Measurements from ENCODE around the gene VAV2.

Gene VAV2

DNA sequence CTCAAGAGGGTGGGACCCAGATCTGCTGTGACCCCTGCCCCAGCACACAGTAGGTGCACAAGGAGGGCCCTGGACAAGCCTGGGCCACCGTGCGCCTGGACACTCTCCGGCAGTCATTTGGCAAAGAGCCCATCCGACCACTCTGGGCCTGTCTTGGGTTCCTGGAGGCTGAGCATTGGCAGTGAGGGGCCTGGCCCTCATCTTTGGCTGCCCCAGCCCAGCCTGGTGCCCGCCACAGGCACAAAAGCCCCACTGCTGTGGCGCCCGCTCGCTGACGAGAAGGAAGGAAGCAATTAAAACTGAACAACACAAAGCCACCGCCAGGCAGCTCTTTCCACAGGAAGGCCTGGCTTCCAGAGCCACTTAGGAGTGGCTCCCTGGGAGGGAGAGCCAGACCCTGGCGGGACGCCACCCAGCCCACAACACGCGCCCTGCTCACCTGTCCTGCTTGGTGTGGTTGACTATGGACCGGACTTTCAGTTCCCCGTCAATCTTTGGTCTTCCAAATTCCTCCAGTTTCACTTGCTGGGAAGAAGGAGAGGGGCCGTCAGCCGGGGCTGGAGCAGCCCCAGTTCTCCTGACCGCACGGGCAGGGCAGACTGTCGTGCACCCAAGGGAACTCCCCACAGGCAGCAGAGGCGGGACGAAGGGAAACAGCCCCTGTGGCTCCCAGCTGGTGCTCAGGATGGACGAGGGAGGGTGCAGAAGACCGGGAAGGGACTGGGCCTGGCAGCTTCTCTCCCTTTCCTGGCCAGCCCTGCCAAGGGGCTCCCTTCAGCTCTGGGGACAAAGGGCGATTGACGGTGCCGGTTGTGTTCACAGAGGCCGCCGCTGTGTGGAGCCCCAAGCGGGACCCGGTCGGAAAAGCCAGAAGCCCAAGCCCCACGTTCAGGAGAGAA, 203.1 kb downstream of the VAV2 start:
- no peak overlapping the region for H3K4me3 ChIP-seq (ENCODE audit: low read length)
- no peak for DNase-seq (ENCODE audit: low read depth, low spot score)

DNA sequence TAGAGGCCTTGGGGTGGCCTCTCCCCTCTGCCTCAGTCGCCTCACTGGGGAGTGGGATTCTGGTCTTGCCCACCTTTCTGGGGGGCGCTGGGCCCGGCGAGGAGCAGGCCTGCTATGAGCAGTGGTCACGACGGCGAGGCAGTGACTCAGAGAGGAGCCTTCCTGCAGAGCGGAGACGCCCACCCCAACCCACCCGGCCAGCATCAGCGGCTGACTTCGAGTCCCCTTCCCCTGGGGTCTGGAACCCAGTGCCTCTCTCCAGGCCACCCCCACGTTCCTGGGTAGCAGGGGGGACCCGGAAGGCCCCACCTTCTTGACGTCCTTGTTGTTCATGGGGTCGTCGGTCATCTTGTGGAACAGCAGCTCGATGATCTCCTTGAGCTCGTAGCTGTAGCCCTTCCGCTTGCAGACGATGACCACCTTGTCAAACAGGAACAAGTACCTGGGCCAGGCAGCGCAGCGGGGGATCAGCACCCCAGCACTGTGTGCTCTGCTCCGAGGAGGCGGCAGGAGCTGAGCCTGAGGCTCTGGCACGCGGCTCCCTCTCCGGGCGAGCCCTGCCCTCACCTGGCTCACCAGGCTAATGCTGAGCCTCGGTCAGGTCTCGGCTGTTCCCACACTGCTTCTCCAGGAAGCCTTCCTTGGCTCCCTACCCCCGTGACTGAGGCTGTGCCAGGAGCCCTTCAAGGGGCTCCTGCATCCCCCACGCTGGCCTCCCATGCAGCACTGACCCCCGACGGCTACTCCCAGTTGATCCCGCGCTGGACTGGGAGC, 203.9 kb downstream of the VAV2 start:
- H3K4me3 ChIP-seq (ENCODE audit: low read length): no peak overlapping the region
- DNase-seq (ENCODE audit: low read depth, low spot score): no peak

- no peak for DNase-seq (ENCODE audit: low read depth, low spot score)
- H3K4me3 ChIP-seq (ENCODE audit: low read length): no peak overlapping the region
Measured at GRCh38 chr9:133787754-133788025, 204.4 kb downstream of the VAV2 start.

DNA sequence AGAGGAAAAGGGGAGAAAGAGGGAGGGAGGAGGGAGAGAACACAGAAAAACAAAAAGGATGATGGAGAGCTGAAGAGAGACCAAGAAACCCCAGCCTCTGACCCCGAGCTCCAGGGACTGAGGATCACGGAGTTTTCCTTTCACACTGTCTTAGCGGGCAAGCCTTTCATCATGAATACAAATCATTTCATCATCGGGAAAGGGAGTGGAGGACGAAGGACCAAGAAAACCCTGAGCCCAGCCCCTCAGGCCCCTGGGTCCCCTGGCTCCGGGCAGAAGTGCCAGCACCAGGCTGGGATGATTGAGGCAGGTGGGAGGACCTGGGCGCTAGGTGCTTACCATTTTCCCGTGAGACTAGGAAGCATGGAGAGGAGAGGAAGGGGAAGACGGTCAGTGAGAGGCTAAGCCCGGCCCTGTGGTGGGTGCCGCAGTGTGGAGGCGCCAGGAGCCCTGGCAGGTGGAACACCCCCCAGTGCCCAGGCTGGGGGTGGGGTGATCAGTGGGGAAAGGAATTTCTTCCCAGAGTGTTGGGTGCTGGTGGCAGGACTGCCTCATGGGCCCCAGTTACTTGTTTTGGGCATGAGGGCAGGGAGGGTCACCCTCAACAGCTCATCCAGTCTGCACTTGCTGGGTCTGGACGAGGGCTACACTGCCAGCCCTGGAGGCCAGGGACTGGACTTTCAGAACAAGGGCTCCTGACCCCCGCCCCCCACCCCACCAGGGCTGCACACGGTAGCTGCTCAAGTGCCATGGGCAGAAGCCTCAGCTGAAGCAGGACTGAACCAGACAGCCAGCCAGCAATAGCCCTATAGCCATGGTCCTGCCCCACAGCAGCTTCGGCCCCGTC, 205.0 kb downstream of the VAV2 start:
- no peak for DNase-seq (ENCODE audit: low read depth, low spot score)
- no peak overlapping the region for H3K4me3 ChIP-seq (ENCODE audit: low read length)

GRCh38 chr9:133786371-133786753, 205.8 kb downstream of the VAV2 start:
- no peak overlapping the region for H3K4me3 ChIP-seq (ENCODE audit: low read length)
- no peak for DNase-seq (ENCODE audit: low read depth, low spot score)

DNA sequence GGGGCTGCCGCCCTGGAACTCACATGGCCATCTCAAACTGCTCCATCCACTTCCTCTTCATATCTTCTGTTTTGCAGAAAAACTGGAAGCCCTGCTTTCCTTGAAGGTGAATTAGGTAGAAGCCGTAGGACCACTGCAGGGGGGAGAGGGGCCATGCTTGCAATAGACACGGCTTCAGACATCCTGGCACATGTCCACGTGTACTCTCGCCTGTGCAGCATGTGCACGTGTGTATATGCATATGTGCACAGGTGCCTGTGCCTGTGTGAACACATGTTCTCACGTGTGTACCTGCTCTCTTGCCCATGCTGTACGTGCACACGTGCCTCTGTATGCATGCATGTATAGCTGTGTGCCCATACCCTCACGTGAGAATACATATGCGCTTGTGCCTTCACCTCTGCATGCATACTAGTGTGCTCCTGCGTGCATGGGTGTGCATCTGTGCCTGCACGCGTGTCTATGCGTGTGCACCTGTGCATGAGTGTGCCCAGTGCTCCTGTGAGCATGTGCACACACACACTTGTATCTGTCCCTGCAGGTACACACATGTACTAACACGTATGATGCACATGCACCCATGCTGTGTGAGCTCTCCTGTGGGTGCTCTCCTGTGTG, 206.3 kb downstream of the VAV2 start:
- DNase-seq (ENCODE audit: low read depth, low spot score): no peak
- H3K4me3 ChIP-seq (ENCODE audit: low read length): no peak overlapping the region

GRCh38 chr9:133784731-133785561, 207.2 kb downstream of the VAV2 start:
- no peak for DNase-seq (ENCODE audit: low read depth, low spot score)

DNA sequence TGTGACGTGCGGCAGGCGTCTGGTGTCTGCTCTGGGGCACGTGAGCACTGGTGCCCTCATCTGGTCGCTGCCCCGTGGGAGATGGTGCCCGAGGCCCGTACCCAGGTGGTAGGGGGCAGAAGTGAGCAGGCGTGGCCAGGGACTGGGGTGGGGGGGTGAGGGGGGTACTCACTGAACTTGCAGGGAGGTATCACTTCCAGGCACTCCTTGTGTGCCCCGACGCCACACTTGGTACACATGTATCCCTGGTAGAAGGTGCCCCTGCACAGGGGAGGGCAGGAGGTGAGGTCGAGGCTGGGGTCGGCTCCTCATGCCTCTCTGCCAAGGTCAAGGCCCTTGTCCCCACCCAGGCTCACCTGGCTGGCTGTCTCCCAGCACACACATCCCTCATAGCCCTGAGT, 208.8 kb downstream of the VAV2 start:
- no peak for DNase-seq (ENCODE audit: low read depth, low spot score)
- H3K4me3 ChIP-seq (ENCODE audit: low read length): no peak overlapping the region

More at GRCh38 chr9:133784731-133785561, 207.2 kb downstream of the VAV2 start:
- H3K4me3 ChIP-seq (ENCODE audit: low read length): no peak overlapping the region

- H3K4me3 ChIP-seq (ENCODE audit: low read length): no peak overlapping the region
- peak; percentile 56 for DNase-seq (ENCODE audit: low read depth, low spot score)
Measured at GRCh38 chr9:133782157-133783130, 209.7 kb downstream of the VAV2 start.

GRCh38 chr9:133781828-133782135, 210.3 kb downstream of the VAV2 start:
- no peak overlapping the region for H3K4me3 ChIP-seq (ENCODE audit: low read length)
- no peak for DNase-seq (ENCODE audit: low read depth, low spot score)

- no peak for DNase-seq (ENCODE audit: low read depth, low spot score)
Measured at GRCh38 chr9:133780962-133781827, 210.9 kb downstream of the VAV2 start.

GRCh38 chr9:133780404-133780945, 211.6 kb downstream of the VAV2 start:
- H3K4me3 ChIP-seq (ENCODE audit: low read length): no peak overlapping the region
- no peak for DNase-seq (ENCODE audit: low read depth, low spot score)

More at GRCh38 chr9:133780962-133781827, 210.9 kb downstream of the VAV2 start:
- no peak overlapping the region for H3K4me3 ChIP-seq (ENCODE audit: low read length)

DNA sequence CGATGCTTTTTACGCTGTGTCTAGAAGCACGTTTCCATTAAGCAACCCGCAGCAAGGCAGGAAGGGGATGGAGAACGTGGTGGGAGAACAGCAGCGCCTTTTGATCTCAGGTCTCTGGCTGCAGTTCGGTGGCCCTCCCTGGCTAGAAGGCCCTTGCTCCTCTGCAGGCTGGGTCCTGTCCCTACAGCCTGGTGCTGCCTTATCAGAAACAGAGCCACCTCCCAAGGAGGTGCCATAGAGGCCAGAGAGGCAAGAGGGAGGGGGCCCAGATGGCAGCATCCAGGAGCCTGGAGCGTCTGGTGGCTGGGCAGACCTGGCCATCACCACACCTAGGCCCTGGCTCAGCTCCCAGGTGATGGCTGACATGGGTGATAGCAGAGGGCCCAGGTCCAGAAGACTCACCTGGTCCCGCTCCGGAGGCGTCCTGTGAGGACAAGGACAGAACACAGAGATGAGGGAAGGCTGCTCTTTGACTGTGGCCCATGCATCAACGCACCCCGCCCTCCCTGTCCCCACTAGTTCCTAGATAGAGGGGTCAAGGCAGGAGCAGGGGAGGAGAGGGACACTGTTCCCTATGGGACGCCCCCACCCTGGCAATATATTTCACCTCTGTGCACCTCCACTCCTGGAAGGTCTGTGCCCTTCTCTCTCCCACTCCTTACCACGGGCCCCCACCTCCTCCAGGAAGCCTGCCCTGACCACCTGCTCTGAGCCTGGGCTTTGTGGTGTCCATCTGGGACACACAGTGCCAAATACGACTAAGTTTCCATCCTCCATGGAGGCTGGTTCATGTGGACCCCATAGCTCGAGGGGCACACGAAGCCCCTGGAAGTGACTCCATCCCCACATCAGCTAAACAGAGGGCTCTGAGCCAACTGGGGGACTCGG, 212.4 kb downstream of the VAV2 start:
- DNase-seq (ENCODE audit: low read depth, low spot score): no peak
- H3K4me3 ChIP-seq (ENCODE audit: low read length): no peak overlapping the region

- DNase-seq (ENCODE audit: low read depth, low spot score): no peak
- no peak overlapping the region for H3K4me3 ChIP-seq (ENCODE audit: low read length)
Measured at GRCh38 chr9:133779081-133779480, 213.0 kb downstream of the VAV2 start.

DNA sequence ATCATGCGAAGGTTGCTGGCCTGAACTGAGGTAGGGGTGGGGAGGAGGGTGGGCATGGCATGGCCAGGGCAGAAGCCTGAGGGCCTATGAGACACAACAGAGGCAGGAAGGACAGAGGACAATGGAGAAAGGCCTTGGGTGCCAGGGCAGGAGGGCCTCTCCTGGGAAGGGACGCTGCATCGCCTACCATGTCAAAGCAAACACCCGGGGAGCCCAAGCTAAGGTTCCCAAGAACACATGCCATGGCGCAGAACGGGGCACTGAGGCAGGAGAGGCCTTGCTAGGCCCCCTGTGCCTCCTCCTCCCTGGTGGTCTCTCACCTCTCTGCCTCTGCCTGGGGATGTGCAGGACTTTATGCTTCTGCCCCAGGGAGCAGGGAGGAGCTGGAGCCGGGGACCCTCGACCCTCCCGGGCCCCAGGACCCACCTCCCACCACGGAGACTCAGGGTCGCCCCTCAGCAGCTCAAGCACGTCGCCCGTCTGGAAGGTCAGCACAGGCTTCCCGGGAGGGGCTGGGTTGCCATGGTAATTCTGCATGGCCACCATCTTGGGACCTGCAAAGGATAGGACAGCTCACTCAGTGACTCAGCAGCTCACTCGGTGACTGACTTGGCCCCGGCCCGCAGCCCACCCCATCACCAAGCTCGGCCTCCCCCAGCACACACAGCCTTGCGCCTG, 213.6 kb downstream of the VAV2 start:
- no peak overlapping the region for H3K4me3 ChIP-seq (ENCODE audit: low read length)
- DNase-seq (ENCODE audit: low read depth, low spot score): no peak

Data from Jurkat, Clone E6-1 (cell line).